Lung (tissue), 12 donors: ENCODE measurements around the gene ANGEL1. TPM values are rescaled to one million over a fixed set of nuclear protein-coding genes. Genes with fewer than 3 reads are reported as not detected.

Source experiments
- ATAC-seq: fragments of 200-7000 bp; cut with Tn5 transposase; one replicate; pipeline ENCODE4 v1.9.1; 2020; ENCODE audit warnings: moderate number of reproducible peaks; ENCODE audit not compliant: insufficient read depth, low FRiP score
- DNase-seq, 3 donors: peaks; one replicate each; pipeline ENCODE4 v3.0.0-alpha.2; 2013 to 2017
- H3K27ac ChIP-seq, 2 donors: one replicate each; pipeline ENCODE4 v1.5.1; 2013; ENCODE audit warnings: mild to moderate bottlenecking in 2 of 2, moderate library complexity in 2 of 2, control low read depth in 1 of 2, inconsistent platforms in 1 of 2, low read depth in 1 of 2, low read length in 1 of 2
- H3K27me3 ChIP-seq, 3 donors: one replicate each; pipeline ENCODE4 v1.5.1; 2013; ENCODE audit warnings: low read length in 2 of 3; ENCODE audit not compliant: control insufficient read depth in 3 of 3, insufficient read depth in 3 of 3
- H3K36me3 ChIP-seq, 4 donors: one replicate each; pipeline ENCODE4 v1.5.1; 2013; ENCODE audit warnings: low read length in 4 of 4, mild to moderate bottlenecking in 1 of 4, moderate library complexity in 1 of 4; ENCODE audit not compliant: control insufficient read depth in 4 of 4, insufficient read depth in 4 of 4
- H3K4me1 ChIP-seq, 5 donors: one replicate each; pipeline ENCODE4 v1.5.1; 2013; ENCODE audit warnings: low read length in 5 of 5, mild to moderate bottlenecking in 2 of 5, moderate library complexity in 1 of 5; ENCODE audit not compliant: control insufficient read depth in 5 of 5, insufficient read depth in 5 of 5
- H3K4me3 ChIP-seq: one replicate; pipeline ENCODE4 v1.5.1; 2013; ENCODE audit warnings: mild to moderate bottlenecking, control low read depth, moderate library complexity
- H3K9ac ChIP-seq, 2 donors: one replicate each; pipeline ENCODE4 v1.5.1; 2013; ENCODE audit warnings: low read length in 2 of 2, control low read depth in 1 of 2; ENCODE audit not compliant: insufficient read depth in 1 of 2
- H3K9me3 ChIP-seq, 4 donors: one replicate each; pipeline ENCODE4 v1.5.1; 2013; ENCODE audit warnings: low read length in 3 of 4, mild to moderate bottlenecking in 1 of 4, moderate library complexity in 1 of 4; ENCODE audit not compliant: control insufficient read depth in 4 of 4, insufficient read depth in 3 of 4
- WGBS, 2 donors: extraction: QIAGEN DNeasy Blood & Tissue Kit; methylation state at CpG; one replicate each; pipeline ENCODE4 v1.1.7; 2013; 5-methylcytosine and 5-hydroxymethylcytosine counted together
- polyA plus RNA-seq, 2 donors: library from polyadenylated mRNA; stranded (reverse); fragments of 200-250 nt; gene quantifications; one replicate each; pipeline ENCODE4 v1.2.1, GENCODE V29; 2013
- total RNA-seq, 2 donors: library from RNA; depleted of rRNA in 1 of 2; stranded (reverse); fragments of >200 nt in 1 of 2; gene quantifications; one replicate each; pipeline ENCODE4 v1.2.1, GENCODE V29; 2014 to 2021
- TF ChIP-seq, protein P1 (sequence below): IDR thresholded peaks from 2 replicates; pipeline ENCODE4 v1.5.1; 2012; ENCODE audit warnings: mild to moderate bottlenecking; ENCODE audit errors: control extremely low read depth, extremely low read depth
- donor health status: control.
- donor health status: control.
- donor health status: Bipolar disorder and iron deficiency.
- donor health status: healthy.
- donor health status: DM: yes; HTN: yes; CAD: no.

ANGEL1 gene
- total and polyA plus RNA-seq, 4 donors = 10.4 to 20.4 (median 15.0) TPM

DNA sequence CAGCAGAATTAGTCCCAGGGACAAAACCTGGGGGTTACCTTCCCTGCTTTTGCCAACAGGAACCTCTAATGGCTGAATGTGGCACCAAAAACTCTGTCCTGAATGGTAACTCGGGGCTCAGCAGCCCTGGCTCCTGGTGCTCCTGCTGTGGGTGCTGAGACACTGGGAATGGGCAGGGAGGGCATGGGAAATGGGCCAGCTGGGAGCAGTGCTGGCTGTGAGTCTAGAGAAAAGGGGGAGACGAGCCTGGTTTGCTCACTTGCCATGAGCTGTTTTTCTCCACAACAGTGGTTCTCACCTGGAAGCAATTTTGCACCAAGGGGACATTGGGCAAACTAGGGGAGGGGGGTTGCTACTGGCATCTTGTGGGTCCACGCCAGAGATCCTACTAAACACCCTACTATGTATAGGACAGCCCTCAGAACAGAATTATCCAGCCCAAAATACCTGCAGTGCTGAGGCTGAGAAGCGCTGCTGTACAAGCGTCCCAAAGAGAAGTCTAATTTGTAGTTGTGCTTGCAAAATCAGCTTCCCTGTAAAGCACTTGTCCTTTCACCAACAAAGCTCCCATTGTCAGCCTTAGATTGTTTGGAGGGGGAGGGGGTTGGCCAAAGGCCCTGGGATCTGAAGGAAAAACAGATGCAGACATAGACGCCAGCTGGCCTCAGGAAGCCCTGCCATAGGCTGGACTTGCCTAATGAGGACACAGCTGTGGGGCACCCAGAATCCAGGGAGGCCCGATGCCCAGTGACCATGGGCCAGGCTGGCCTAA is 17.2 kb upstream of the ANGEL1 start:
- H3K9ac ChIP-seq = no peak overlapping the region
- WGBS, 2 donors = 72 to 89% methylated on average over 7 of the region's 7 CpGs
- ATAC-seq (no peak), DNase-seq (peak; percentile 36 to 60 (median 47))
- peaks cover 0 to 1% (median 0%) of the 10 kb centered on the region in 4 donors for H3K36me3 ChIP-seq
- no peaks in the 10 kb centered on the region for H3K9me3 ChIP-seq
- H3K4me3 ChIP-seq = no peak overlapping the region
- peak overlapping the region in 1 of 2 donors; percentile 42 for H3K27ac ChIP-seq
- no peaks in the 10 kb centered on the region for H3K4me1 ChIP-seq
- no peaks in the 10 kb centered on the region for H3K27me3 ChIP-seq
- TF ChIP-seq, protein P1, sequence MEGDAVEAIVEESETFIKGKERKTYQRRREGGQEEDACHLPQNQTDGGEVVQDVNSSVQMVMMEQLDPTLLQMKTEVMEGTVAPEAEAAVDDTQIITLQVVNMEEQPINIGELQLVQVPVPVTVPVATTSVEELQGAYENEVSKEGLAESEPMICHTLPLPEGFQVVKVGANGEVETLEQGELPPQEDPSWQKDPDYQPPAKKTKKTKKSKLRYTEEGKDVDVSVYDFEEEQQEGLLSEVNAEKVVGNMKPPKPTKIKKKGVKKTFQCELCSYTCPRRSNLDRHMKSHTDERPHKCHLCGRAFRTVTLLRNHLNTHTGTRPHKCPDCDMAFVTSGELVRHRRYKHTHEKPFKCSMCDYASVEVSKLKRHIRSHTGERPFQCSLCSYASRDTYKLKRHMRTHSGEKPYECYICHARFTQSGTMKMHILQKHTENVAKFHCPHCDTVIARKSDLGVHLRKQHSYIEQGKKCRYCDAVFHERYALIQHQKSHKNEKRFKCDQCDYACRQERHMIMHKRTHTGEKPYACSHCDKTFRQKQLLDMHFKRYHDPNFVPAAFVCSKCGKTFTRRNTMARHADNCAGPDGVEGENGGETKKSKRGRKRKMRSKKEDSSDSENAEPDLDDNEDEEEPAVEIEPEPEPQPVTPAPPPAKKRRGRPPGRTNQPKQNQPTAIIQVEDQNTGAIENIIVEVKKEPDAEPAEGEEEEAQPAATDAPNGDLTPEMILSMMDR = no peak

DNA sequence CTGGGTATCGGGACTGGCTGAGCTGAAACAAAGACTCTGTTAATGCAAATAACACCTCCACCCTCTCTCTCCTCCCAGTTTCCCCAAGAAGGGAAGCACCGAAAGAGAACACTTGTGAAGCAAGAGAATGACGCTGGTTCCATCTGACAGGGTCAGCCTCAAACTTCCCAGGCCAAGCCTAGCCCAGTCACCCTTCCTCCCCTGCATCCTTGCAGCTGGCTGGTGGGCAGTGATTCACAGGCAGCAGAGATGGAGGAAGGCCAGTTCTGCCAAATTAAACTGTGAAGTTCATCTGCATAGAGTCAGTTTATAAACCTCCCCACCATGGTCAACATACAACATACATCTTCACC is 16.3 kb upstream of the ANGEL1 start:
- peak overlapping the region in 1 of 2 donors; percentile 42 for H3K27ac ChIP-seq
- no peak for DNase-seq
- no peak overlapping the region for H3K4me3 ChIP-seq
- no peaks in the 10 kb centered on the region for H3K27me3 ChIP-seq
- TF ChIP-seq, protein P1 = no peak
- peak; percentile 63 for ATAC-seq
- WGBS, 2 donors = 62 to 67% methylated on average over 3 of the region's 3 CpGs
- no peak overlapping the region for H3K9ac ChIP-seq
- no peaks in the 10 kb centered on the region for H3K9me3 ChIP-seq
- no peaks in the 10 kb centered on the region for H3K4me1 ChIP-seq
- H3K36me3 ChIP-seq = no peaks in the 10 kb centered on the region

DNA sequence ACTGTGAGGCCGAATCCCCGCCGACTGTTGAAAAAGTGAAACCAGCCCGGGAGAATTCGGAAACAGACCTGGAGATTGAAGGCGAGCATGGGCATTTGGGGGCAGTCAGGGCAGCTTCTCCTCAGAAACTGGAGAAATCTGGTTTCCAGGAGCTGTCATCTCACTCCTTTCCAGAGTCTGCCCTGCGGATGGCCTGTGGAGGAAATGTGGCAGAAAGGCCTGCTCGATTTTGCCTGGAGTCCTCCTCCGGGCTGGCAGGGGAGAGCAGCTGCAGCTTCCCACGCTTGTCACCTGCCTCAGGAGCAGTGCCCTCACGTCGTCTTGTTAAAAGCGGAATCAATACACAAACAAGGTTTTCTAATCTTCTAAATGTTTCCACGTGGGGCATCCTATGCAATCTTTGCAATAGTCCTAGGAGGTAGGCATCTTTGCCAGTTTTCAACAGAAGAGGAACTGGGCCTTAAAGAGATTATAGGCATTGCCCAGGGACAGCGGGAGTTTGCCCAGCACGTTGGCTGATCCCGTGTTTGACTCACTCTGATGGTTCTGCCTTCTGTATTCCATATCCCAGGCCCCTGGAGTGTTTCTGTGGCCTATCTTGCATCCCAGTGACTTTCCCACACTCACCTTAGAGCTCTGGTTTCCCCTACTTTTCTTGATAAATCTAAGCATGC is 15.8 kb upstream of the ANGEL1 start:
- H3K27me3 ChIP-seq = no peaks in the 10 kb centered on the region
- H3K4me1 ChIP-seq = no peaks in the 10 kb centered on the region
- H3K9me3 ChIP-seq = no peaks in the 10 kb centered on the region
- ATAC-seq (peak; percentile 15), DNase-seq (no peak)
- 77 to 89% methylated on average over 17 of the region's 17 CpGs for WGBS, 2 donors
- no peak overlapping the region for H3K4me3 ChIP-seq
- TF ChIP-seq, protein P1 = no peak
- H3K27ac ChIP-seq = peak overlapping the region; percentile 13 to 21
- H3K36me3 ChIP-seq = no peaks in the 10 kb centered on the region
- no peak overlapping the region for H3K9ac ChIP-seq
